Endometrial microvascular endothelial cells (primary cell): ENCODE measurements around the gene RSAD1. TPM values are rescaled to one million over a fixed set of nuclear protein-coding genes. Genes with fewer than 3 reads are reported as not detected.

Experiments used
- in situ Hi-C: cut with HindIII; loops from 2 replicates; pipeline ENCODE4 v1.10.0; 2017; ENCODE audit warnings: low sequenced_read_pairs, low pct_unique_long_range_greater_than_20kb; ENCODE audit errors: inconsistent ontology term
- total RNA-seq: library from RNA; depleted of rRNA; stranded (reverse); fragments of >200 nt; gene quantifications from one replicate; pipeline ENCODE4 v1.2.3, GENCODE V29; 2015; ENCODE audit errors: inconsistent ontology term

The RSAD1 gene
- total RNA-seq, 1 donor from 2014 or later, result 33.2 TPM

GRCh38 chr17:50484386-50485155, 5.9 kb downstream of the RSAD1 start:
- in situ Hi-C loops, result no loop called here

GRCh38 chr17:50487213-50488096, 8.8 kb downstream of the RSAD1 start:
- in situ Hi-C loops, result no loop called here

- in situ Hi-C loops, result no loop called here
Observed at GRCh38 chr17:50488880-50489279, 10.2 kb downstream of the RSAD1 start.

DNA sequence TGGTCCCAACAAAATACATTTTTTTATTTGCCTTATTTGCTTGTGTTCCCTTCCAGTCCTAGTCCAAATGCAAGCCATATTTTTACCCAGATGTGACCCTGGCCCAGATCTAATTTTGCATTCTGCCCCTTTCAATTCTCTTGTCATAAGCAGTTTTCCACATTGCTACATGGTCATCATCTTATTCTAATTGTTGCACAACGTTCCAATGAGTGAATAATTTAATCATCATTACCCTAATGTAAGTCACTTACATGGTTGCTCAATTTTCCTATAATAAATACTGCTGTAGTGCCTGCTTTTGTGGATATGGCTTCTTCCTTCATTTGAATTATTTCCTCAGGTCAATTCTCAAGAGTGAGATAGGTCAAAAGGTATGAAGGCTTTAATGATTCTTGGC, 12.8 kb downstream of the RSAD1 start:
- in situ Hi-C loops, result no loop called here

GRCh38 chr17:50492214-50492613, 13.6 kb downstream of the RSAD1 start:
- in situ Hi-C loops, result no loop called here

- in situ Hi-C loops, result no loop called here
Observed at GRCh38 chr17:50493744-50494143, 15.1 kb downstream of the RSAD1 start.

DNA sequence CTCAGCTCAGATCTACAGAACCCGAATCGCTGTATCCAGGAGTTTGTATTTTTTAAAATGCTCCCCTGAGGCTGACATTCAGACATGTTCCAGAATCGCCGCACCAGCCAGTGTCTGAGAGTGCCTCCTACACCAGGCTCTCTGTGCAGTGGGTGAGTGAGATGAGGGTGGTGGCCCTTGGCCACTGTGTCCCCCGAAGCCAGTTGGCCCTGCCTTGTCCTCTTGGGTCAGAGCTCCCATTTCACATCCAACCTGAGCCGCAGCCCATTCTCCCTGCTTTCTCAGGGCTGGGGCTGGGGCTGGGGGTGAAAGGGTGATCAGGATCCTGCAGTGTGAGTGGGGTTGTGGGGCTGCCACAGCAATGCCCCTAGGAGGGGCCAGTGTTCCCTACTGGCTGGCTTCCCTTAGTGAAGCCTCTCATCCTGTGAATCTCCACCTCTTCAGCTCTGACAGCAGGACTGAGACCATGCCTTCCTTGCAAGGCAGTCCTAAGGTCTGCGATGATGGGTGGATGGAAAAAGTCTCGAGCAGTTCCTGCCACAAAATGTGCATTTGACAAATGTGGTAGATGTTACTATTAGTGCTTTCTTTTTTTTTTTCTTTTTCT, 16.7 kb downstream of the RSAD1 start:
- in situ Hi-C loops, result no loop called here

DNA sequence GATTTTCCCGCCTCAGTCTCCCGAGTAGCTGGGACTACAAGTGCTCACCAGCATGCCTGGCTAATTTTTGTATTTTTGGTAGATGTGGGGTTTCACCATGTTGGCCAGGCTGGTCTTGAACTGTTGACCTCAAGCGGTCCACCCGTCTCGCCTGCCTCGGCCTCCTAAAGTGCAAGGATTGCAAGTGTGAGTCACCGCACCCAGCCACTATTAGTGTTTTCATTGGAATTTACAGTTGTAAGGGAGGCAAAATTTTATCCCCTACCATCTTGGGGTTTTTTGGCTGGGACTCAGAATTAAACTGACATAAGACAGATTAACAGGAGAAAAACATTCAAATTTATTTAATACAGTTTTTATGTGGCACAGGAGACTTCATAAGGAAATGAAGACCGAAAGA, 17.3 kb downstream of the RSAD1 start:
- in situ Hi-C loops, result no loop called here

DNA sequence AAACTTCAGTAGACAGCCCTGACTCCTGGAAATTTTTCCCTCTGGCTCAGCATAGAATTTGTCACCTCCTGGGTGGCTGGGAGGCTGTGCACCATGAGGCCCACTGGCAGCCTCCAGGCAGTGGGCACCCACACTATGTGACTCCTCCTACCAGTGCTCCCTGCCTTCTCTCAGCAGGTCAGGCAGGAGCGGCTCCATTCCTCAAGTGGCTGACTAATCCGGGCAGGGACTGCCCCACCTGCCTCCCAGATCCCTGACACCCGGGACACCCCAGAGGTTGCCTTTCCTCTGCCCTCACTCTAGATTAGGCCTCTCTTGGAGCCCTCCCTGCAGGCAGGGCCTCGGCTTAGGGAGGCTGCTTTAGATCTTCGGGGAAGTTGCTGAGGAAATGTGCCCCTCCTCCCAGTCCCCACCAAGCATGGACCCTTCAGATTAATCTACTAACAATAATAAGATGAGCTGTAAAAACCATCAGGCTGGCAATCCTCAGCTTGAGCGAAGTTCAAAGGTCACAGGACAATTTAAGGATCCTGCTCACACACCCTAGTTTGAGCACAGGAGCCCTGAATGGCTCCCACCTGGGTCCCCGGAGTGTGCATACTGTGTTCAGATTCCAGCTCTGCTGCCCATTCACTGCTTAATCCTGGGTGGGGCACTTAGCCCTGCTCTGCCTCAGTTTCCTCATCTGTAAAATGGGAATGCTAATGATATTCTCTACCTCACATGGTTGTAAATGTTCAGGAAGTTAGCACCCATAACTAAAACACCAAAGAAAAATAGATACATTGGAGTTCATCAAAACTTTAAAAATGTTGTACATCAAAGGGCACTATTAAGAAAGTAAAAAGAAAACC, 19.6 kb downstream of the RSAD1 start:
- in situ Hi-C loops, result no loop called here

- in situ Hi-C loops, result no loop called here
Observed at GRCh38 chr17:50499270-50499669, 20.6 kb downstream of the RSAD1 start.

- in situ Hi-C loops, result no loop called here
Observed at GRCh38 chr17:50499721-50500120, 21.1 kb downstream of the RSAD1 start.

DNA sequence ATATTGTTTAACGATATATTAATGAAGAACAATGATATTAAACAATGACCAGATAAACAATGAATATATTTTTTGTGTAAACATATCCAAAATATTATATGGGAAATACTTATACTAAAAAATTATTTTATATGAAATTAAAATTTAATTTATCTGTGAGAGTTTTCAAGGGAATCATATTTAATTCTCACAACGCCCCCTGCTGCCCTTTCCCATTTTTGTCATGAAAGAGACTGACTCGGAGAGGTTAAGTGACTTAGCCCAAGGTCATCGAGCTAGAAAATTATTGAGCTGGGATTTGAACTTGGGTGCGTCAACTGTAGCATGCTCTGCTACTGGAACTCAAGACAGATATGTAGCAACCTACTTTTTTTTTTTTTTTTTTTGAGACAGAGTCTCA, 22.4 kb downstream of the RSAD1 start:
- in situ Hi-C loops, result no loop called here

DNA sequence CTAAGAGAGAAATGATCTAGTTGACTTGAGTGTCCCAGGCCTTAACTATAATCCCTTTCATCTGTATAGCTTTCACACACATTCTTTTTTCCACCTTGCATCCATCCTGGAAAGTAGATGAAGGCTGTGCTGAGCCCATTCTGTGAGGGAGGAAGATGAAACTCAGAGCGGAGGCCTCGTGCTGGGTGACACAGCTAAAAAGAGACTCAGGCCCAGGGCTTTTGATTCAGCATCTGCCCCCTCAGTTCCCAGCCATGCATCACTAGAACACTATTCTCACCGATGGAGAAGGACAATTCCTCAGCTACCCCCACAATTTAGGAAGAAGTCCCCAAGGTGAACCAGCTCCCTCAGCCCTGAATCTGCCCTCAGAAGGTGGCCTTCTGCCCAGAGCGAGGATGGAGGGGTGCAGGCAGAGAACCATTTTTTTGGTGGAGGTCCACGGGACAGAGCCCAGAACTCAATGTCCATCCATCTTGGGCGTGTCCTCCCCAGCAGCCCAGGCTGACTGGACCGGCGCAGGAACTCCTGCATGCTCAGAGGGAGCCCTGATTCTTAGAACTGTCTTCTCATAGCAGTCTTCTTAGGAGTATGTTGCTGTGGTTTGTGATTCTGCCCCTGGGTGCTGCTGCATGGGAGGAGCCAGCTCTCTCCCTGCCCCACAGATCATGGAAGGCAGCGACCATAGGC, 23.8 kb downstream of the RSAD1 start:
- in situ Hi-C loops, result no loop called here

DNA sequence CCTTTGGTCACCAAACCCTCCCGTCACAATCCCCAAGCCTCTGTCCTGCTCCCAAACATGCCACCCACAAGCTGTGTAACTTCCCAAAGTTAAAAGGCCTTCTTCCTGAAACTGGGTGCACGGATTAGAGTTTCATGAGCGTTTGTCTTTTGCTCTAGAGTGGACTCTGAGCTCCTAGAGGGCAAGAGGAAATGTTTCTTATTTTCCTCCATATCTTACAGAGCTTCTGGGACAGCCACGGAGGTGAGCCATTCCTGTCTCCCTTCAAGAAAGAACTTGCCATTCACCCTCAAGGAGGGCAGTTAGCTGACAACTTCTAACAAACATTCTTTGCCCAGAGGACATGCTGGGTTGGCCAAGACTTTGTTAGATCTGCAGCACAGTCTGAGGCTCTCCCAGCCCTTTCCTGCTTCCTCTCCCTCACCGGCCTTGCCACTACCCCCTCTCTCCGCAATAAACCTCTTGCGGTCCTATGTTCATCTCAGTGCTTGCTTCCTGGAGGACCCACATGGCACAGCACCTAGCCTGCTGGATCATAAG, 27.0 kb downstream of the RSAD1 start:
- in situ Hi-C loops, result no loop called here

- in situ Hi-C loops, result no loop called here
Observed at GRCh38 chr17:50506298-50506697, 27.6 kb downstream of the RSAD1 start.

- in situ Hi-C loops, result no loop called here
Observed at GRCh38 chr17:50507871-50508572, 29.4 kb downstream of the RSAD1 start, which contains the start of gene MYCBPAP. Gene MYCBPAP (plus strand): TSS chr17:50508439. CDS start chr17:50508675, 236 bp downstream.
